GM23338 (cell line): Measurements from ENCODE around the gene IGF2R. TPM values are rescaled to one million over a fixed set of nuclear protein-coding genes. Genes with fewer than 3 reads are reported as not detected.

Source experiments
- ATAC-seq: fragments of 200-7000 bp; cut with Tn5 transposase; 3 replicates; pipeline ENCODE4 v1.9.1; 2020
- DNase-seq: peaks from one replicate; pipeline ENCODE4 v3.0.0-alpha.2; 2015; ENCODE audit warnings: low spot score
- H2AFZ ChIP-seq: fragments of 200-600 bp; sonication (generic); 2 replicates; pipeline ENCODE4 v1.8.0; 2016; ENCODE audit warnings: antibody characterized with exemption, mild to moderate bottlenecking, moderate library complexity
- H3F3A ChIP-seq: fragments of 200-600 bp; sonication (generic); replicated peaks from 2 replicates; pipeline ENCODE4 v1.8.0; 2017; ENCODE audit warnings: antibody characterized with exemption, mixed run types, low read depth
- H3K27ac ChIP-seq: fragments of 200-600 bp; sonication (generic); 2 replicates; pipeline ENCODE4 v1.6.1; 2016; ENCODE audit warnings: low read depth
- H3K27me3 ChIP-seq: fragments of 200-600 bp; sonication (generic); 2 replicates; pipeline ENCODE4 v1.8.0; 2016; ENCODE audit warnings: mild to moderate bottlenecking, mixed run types, moderate library complexity; ENCODE audit not compliant: insufficient read depth
- H3K36me3 ChIP-seq: fragments of 200-600 bp; sonication (generic); 2 replicates; pipeline ENCODE4 v1.8.0; 2016; ENCODE audit warnings: mild to moderate bottlenecking; ENCODE audit not compliant: insufficient read depth
- H3K4me1 ChIP-seq: fragments of 200-600 bp; sonication (generic); 2 replicates; pipeline ENCODE4 v1.8.0; 2016; ENCODE audit warnings: mild to moderate bottlenecking, moderate library complexity; ENCODE audit not compliant: insufficient read depth
- H3K4me2 ChIP-seq: fragments of 200-600 bp; sonication (generic); 2 replicates; pipeline ENCODE4 v1.7.1; 2017; ENCODE audit warnings: mixed run types
- H3K4me3 ChIP-seq: fragments of 200-600 bp; sonication (generic); 2 replicates; pipeline ENCODE4 v1.6.1; 2016; ENCODE audit warnings: mixed run types
- H3K79me2 ChIP-seq: fragments of 200-600 bp; sonication (generic); replicated peaks from 2 replicates; pipeline ENCODE4 v1.8.0; 2017; ENCODE audit warnings: mild to moderate bottlenecking; ENCODE audit not compliant: insufficient read depth
- H3K9me2 ChIP-seq: fragments of 200-600 bp; sonication (generic); 2 replicates; pipeline ENCODE4 v1.8.0; 2017; ENCODE audit not compliant: insufficient read depth
- H4K20me1 ChIP-seq: fragments of 200-600 bp; sonication (generic); replicated peaks from 2 replicates; pipeline ENCODE4 v1.8.0; 2017; ENCODE audit warnings: mild to moderate bottlenecking; ENCODE audit not compliant: insufficient read depth
- H3K27ac Mint-ChIP-seq: 2 replicates; pipeline ENCODE4 v1.8.0; 2020; ENCODE audit warnings: inconsistent platforms, mild to moderate bottlenecking, moderate library complexity, mixed read lengths
- H3K27me3 Mint-ChIP-seq: 3 replicates; pipeline ENCODE4 v1.8.0; 2022; ENCODE audit warnings: low read depth, mild to moderate bottlenecking, moderate library complexity, mixed read lengths, inconsistent platforms; ENCODE audit not compliant: insufficient read depth, poor library complexity
- H3K36me3 Mint-ChIP-seq: 3 replicates; pipeline ENCODE4 v1.8.0; 2021; ENCODE audit warnings: low read depth, mild to moderate bottlenecking, inconsistent platforms, moderate library complexity, mixed read lengths
- H3K4me1 Mint-ChIP-seq: 3 replicates; pipeline ENCODE4 v1.8.0; 2020; ENCODE audit warnings: mild to moderate bottlenecking, inconsistent platforms, mixed read lengths
- H3K4me3 Mint-ChIP-seq: 3 replicates; pipeline ENCODE4 v1.8.0; 2021; ENCODE audit warnings: moderate library complexity, mild to moderate bottlenecking, inconsistent platforms, mixed read lengths
- H3K9me3 Mint-ChIP-seq: 3 replicates; pipeline ENCODE4 v1.8.0; 2020; ENCODE audit warnings: moderate library complexity, mild to moderate bottlenecking, inconsistent platforms, mixed read lengths
- CREB1 ChIP-seq: fragments of 250-450 bp; sonication (Bioruptor Pico); IDR thresholded peaks from 2 replicates; pipeline ENCODE4 v1.5.0; 2020; ENCODE audit warnings: low read depth, mild to moderate bottlenecking, moderate library complexity
- CTCF ChIP-seq, 2 experiments: fragments of 200-600 bp in 1 of 2; sonication (generic) in 1 of 2; conservative IDR thresholded peaks; 2 replicates each; pipeline versions ENCODE4 v1.5.1 to v1.6.1; 2016 to 2017; ENCODE audit warnings: antibody characterized with exemption in 2 of 2, low read depth in 2 of 2, mild to moderate bottlenecking in 2 of 2, moderate library complexity in 1 of 2
- ETS1 ChIP-seq: IDR thresholded peaks from 2 replicates; pipeline ENCODE4 v1.6.1; 2016; ENCODE audit warnings: antibody characterized with exemption
- EZH2 ChIP-seq: fragments of 200-600 bp; sonication (generic); IDR thresholded peaks from one replicate; pipeline ENCODE4 v1.8.0; 2017; ENCODE audit warnings: antibody characterized with exemption, mild to moderate bottlenecking, low read depth; ENCODE audit not compliant: unreplicated experiment
- EZH2phosphoT487 ChIP-seq: fragments of 200-600 bp; sonication (generic); IDR thresholded peaks from one replicate; pipeline ENCODE4 v1.8.1; 2018; ENCODE audit warnings: antibody characterized with exemption; ENCODE audit not compliant: unreplicated experiment
- JUNB ChIP-seq: IDR thresholded peaks from one replicate; pipeline ENCODE4 v1.6.1; 2016; ENCODE audit warnings: antibody characterized with exemption; ENCODE audit not compliant: unreplicated experiment
- NANOG ChIP-seq: IDR thresholded peaks from 2 replicates; pipeline ENCODE4 v1.6.1; 2016; ENCODE audit warnings: antibody characterized with exemption, borderline replicate concordance
- POLR2AphosphoS5 ChIP-seq: IDR thresholded peaks from 2 replicates; pipeline ENCODE4 v1.6.1; 2016; ENCODE audit warnings: antibody characterized with exemption, low read depth
- REST ChIP-seq: IDR thresholded peaks from one replicate; pipeline ENCODE4 v1.6.1; 2018; ENCODE audit warnings: antibody characterized with exemption; ENCODE audit not compliant: unreplicated experiment
- STAT1 ChIP-seq: IDR thresholded peaks from one replicate; pipeline ENCODE4 v1.6.1; 2016; ENCODE audit warnings: antibody characterized with exemption; ENCODE audit not compliant: unreplicated experiment
- ZNF114 ChIP-seq: fragments of 250-450 bp; sonication (Bioruptor Pico); IDR thresholded peaks from 2 replicates; pipeline ENCODE4 v1.5.0; 2020; ENCODE audit warnings: mild to moderate bottlenecking, moderate library complexity
- ZNF331 ChIP-seq: fragments of 250-450 bp; sonication (Bioruptor Pico); IDR thresholded peaks from 2 replicates; pipeline ENCODE4 v1.5.0; 2020; ENCODE audit warnings: low read depth, mild to moderate bottlenecking, moderate library complexity
- ZNF462 ChIP-seq: fragments of 250-450 bp; sonication (Bioruptor Pico); IDR thresholded peaks from 2 replicates; pipeline ENCODE4 v1.5.0; 2020; ENCODE audit warnings: mild to moderate bottlenecking, moderate library complexity
- polyA plus RNA-seq: library from polyadenylated mRNA; unstranded; fragments of >200 nt; fragmentation: Nextera tagmentation; extraction: Ambion mirVana; gene quantifications from 2 replicates; pipeline ENCODE4 v1.2.1, GENCODE V29; 2016
- total RNA-seq: library from RNA; depleted of rRNA; stranded (reverse); fragments of >200 nt; shearing (Covaris generic); gene quantifications from 2 replicates; pipeline ENCODE4 v1.2.3, GENCODE V29; 2014

IGF2R gene
- total and polyA plus RNA-seq, 2 experiments from 2014 or later: 12.5 to 76.4 TPM

GRCh38 chr6:160002882-160003281, 34.0 kb downstream of the IGF2R start:
- no peaks in the 10 kb centered on the region for H3F3A ChIP-seq
- no peaks in the 10 kb centered on the region for H3K36me3 ChIP-seq
- no peaks in the 10 kb centered on the region for H3K27me3 ChIP-seq
- ATAC-seq (no peak), DNase-seq (no peak)
- no peak for TF ChIP-seq ZNF114 (CRISPR knock-in tag)
- TF ChIP-seq ETS1: no peak
- no peak for TF ChIP-seq NANOG
- no peak for TF ChIP-seq CREB1 (CRISPR knock-in tag)
- TF ChIP-seq JUNB: no peak
- no peak for TF ChIP-seq ZNF331 (CRISPR knock-in tag)
- no peak for TF ChIP-seq REST
- no peak for TF ChIP-seq CTCF (conservative IDR thresholded peaks at IDR 0.05; ENCODE audit: low read depth in 2 of 2)
- no peak for TF ChIP-seq EZH2phosphoT487
- TF ChIP-seq POLR2AphosphoS5: no peak
- no peak for TF ChIP-seq EZH2
- no peak for TF ChIP-seq ZNF462
- TF ChIP-seq STAT1: no peak
- H2AFZ ChIP-seq: no peak overlapping the region
- no peaks in the 10 kb centered on the region for H3K9me2 ChIP-seq
- Mint-ChIP-seq H3K27me3 (peaks cover 8% of the 10 kb centered on the region), H3K27ac (no peak overlapping the region), H3K36me3 (peaks cover 27% of the 10 kb centered on the region), H3K9me3 (no peaks in the 10 kb centered on the region), H3K4me1 (peaks cover 35% of the 10 kb centered on the region), H3K4me3 (no peak overlapping the region)
- peaks cover 90% of the 10 kb centered on the region for H3K79me2 ChIP-seq
- H4K20me1 ChIP-seq: peaks cover 36% of the 10 kb centered on the region
- no peak overlapping the region for H3K4me3 ChIP-seq
- no peak overlapping the region for H3K27ac ChIP-seq
- no peak overlapping the region for H3K4me2 ChIP-seq
- peaks cover 7% of the 10 kb centered on the region for H3K4me1 ChIP-seq
